Cardiac fibroblast (primary cell): ENCODE data around the gene NR1H2.

Experiments used
- DNase-seq, 2 donors: peaks; one replicate each; pipeline versions ENCODE4 v3.0.0 to v3.0.0-alpha.2; 2010; ENCODE audit warnings: low read depth in 2 of 2
- H3K4me3 ChIP-seq, 2 donors: replicated peaks in 1 of 2; 1 replicate in 1 of 2; 2 replicates in 1 of 2; pipeline ENCODE4 v1.5.1; 2011; ENCODE audit warnings: low read depth in 2 of 2, low read length in 2 of 2, mild to moderate bottlenecking in 2 of 2, moderate library complexity in 1 of 2
- CTCF ChIP-seq: IDR thresholded peaks from one replicate; pipeline ENCODE4 v1.5.1; 2011; ENCODE audit warnings: low read depth, mild to moderate bottlenecking, low read length, inconsistent platforms

Gene NR1H2

GRCh38 chr19:50330365-50331078, 45.7 kb upstream of the NR1H2 start:
- H3K4me3 ChIP-seq, result no peak overlapping the region
- TF ChIP-seq CTCF, result no peak
- DNase-seq, result peak; percentile 9 to 41

- H3K4me3 ChIP-seq, result no peak overlapping the region
- no peak for TF ChIP-seq CTCF
- no peak for DNase-seq
Measured at GRCh38 chr19:50331221-50331993, 44.9 kb upstream of the NR1H2 start.

GRCh38 chr19:50331994-50332243, 44.3 kb upstream of the NR1H2 start:
- DNase-seq, result no peak
- H3K4me3 ChIP-seq, result no peak overlapping the region
- no peak for TF ChIP-seq CTCF

- no peak for DNase-seq
- H3K4me3 ChIP-seq, result no peak overlapping the region
- TF ChIP-seq CTCF, result no peak
Measured at GRCh38 chr19:50332244-50333038, 43.8 kb upstream of the NR1H2 start.

GRCh38 chr19:50333235-50333736, 43.0 kb upstream of the NR1H2 start:
- TF ChIP-seq CTCF, result no peak
- DNase-seq, result peak; percentile 85 to 87
- H3K4me3 ChIP-seq, result peak overlapping the region; percentile 44 to 45

- peak overlapping the region; percentile 44 to 45 for H3K4me3 ChIP-seq
- DNase-seq, result no peak
- TF ChIP-seq CTCF, result no peak
Measured at GRCh38 chr19:50333737-50334617, 42.3 kb upstream of the NR1H2 start.
